ENCODE results near the gene PRXL2B. TPM values are rescaled to one million over a fixed set of nuclear protein-coding genes. Genes with fewer than 3 reads are reported as not detected.
A peak's percentile ranks its signal among the peaks of the same experiment; 100 is the strongest.

PRXL2B gene
- total RNA-seq, 1 donor from 2014 or later, result 10.0 TPM

GRCh38 chr1:2602866-2603520 is 16.4 kb downstream of the PRXL2B start:
- DNase-seq (ENCODE audit: low spot score), result no peak
- H3K36me3 Mint-ChIP-seq, result no peaks in the 10 kb centered on the region

DNA sequence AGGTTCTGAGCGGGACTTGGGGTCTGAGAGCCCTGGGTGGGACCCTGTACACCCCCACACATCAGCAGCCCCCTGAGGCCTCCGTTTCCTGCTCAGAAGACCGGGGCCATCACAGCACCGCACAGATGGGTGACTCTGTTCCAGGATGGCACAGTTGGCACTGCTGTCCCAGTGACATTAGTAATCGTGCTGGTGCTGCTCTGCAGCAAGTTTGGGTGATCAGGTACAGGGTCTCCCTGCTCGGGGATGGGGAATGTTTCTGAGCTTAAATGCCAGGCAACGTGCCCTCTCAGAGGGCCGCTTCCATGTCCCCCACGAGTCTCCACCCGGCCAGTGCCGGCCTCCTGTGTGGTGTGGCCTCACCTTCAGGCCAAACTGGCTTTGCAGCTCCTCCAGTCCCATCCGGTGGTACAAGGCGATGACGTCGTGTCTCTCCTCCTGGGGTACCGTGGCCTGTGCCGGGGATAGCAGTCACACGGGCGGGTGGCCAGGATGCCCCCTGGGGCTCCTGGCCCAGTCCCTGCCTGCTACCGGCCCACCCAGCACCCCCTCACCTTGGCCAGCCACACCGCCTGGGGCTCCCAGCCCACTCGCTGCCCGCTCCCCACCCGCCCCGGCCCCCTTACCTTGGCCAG is 17.1 kb downstream of the PRXL2B start:
- Mint-ChIP-seq H3K4me3 (no peak overlapping the region), H3K27me3 (ENCODE audit: insufficient read depth, low read depth) (peaks cover 8% of the 10 kb centered on the region), H3K4me1 (peaks cover 16% of the 10 kb centered on the region), H3K9me3 (peaks cover 1% of the 10 kb centered on the region), H3K36me3 (no peaks in the 10 kb centered on the region), H3K27ac (no peak overlapping the region)
- Histone ChIP-seq H2AFZ (replicated peaks) (no peak overlapping the region), H3K27me3 (peaks cover 18% of the 10 kb centered on the region), H3K4me1 (no peaks in the 10 kb centered on the region), H4K20me1 (ENCODE audit: low read depth) (no peaks in the 10 kb centered on the region), H3K36me3 (no peaks in the 10 kb centered on the region), H3K79me2 (ENCODE audit: low read depth) (no peaks in the 10 kb centered on the region), H3K27ac (no peak overlapping the region), H3K9me3 (ENCODE audit: low read depth) (no peaks in the 10 kb centered on the region), H3K4me2 (no peak overlapping the region), H3F3A (ENCODE audit: low read depth) (peaks cover 8% of the 10 kb centered on the region), H3K9ac (no peak overlapping the region), H3K4me3 (no peak overlapping the region)
- DNase-seq (ENCODE audit: low spot score), result no peak
- TF ChIP-seq EZH2 (IDR thresholded peaks at IDR 0.05), result no peak
- no peak for TF ChIP-seq EZH2phosphoT487 (IDR thresholded peaks at IDR 0.05)
- TF ChIP-seq, protein P1, sequence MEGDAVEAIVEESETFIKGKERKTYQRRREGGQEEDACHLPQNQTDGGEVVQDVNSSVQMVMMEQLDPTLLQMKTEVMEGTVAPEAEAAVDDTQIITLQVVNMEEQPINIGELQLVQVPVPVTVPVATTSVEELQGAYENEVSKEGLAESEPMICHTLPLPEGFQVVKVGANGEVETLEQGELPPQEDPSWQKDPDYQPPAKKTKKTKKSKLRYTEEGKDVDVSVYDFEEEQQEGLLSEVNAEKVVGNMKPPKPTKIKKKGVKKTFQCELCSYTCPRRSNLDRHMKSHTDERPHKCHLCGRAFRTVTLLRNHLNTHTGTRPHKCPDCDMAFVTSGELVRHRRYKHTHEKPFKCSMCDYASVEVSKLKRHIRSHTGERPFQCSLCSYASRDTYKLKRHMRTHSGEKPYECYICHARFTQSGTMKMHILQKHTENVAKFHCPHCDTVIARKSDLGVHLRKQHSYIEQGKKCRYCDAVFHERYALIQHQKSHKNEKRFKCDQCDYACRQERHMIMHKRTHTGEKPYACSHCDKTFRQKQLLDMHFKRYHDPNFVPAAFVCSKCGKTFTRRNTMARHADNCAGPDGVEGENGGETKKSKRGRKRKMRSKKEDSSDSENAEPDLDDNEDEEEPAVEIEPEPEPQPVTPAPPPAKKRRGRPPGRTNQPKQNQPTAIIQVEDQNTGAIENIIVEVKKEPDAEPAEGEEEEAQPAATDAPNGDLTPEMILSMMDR (IDR thresholded peaks at IDR 0.05), result no peak

More at GRCh38 chr1:2602866-2603520, 16.4 kb downstream of the PRXL2B start:
- peaks cover 3% of the 10 kb centered on the region for H3K9me3 Mint-ChIP-seq
- Histone ChIP-seq H2AFZ (replicated peaks) (no peak overlapping the region), H3K4me3 (no peak overlapping the region), H3K4me1 (no peaks in the 10 kb centered on the region), H4K20me1 (ENCODE audit: low read depth) (no peaks in the 10 kb centered on the region), H3K9ac (no peak overlapping the region), H3F3A (ENCODE audit: low read depth) (peaks cover 1% of the 10 kb centered on the region), H3K9me3 (ENCODE audit: low read depth) (no peaks in the 10 kb centered on the region), H3K36me3 (no peaks in the 10 kb centered on the region), H3K79me2 (ENCODE audit: low read depth) (no peaks in the 10 kb centered on the region), H3K27ac (no peak overlapping the region), H3K27me3 (peaks cover 18% of the 10 kb centered on the region), H3K4me2 (no peak overlapping the region)
- H3K27ac Mint-ChIP-seq, result peak overlapping the region; percentile 89
- no peak overlapping the region for H3K4me3 Mint-ChIP-seq
- H3K27me3 Mint-ChIP-seq (ENCODE audit: insufficient read depth, low read depth), result peaks cover 5% of the 10 kb centered on the region
- TF ChIP-seq, protein P1 (IDR thresholded peaks at IDR 0.05), result no peak
- H3K4me1 Mint-ChIP-seq, result peaks cover 12% of the 10 kb centered on the region

DNA sequence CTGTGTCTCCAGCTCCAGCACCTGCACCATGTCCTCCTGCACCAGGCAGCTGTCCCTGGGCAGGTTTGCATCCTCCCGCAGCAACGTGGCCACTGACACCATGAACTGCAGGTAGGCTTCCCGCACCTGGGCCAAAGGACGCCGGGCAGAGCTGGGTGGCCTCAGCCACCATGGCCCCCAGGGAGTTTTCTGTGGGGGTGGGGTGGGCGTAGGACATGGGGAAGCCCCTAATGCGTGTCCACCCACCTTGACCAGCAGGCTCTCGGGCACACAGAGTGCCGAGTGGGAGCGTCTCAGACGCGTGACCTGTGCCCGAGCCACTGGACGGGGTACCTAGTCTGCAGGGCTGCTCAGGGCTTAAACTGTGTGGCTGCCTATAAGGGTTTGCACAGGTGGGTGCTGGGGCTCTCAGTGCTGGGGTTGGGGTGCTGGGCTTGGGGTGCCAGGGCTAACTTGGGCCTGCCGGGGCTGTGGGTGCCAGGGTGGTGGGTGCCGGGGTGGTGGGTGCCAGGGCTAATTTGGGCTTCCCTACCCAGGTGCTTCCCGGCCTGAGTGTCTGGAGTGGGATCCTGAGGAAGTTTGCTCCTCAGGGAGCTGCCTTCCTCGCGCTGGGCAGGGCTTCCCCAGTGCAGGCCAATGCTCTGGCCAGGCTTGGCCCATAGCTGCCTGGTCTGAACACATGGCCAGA is 17.7 kb downstream of the PRXL2B start:
- no peaks in the 10 kb centered on the region for H4K20me1 ChIP-seq (ENCODE audit: low read depth)
- H3K27me3 ChIP-seq, result peaks cover 18% of the 10 kb centered on the region
- no peaks in the 10 kb centered on the region for H3K4me1 ChIP-seq
- no peaks in the 10 kb centered on the region for H3K36me3 ChIP-seq
- peaks cover 8% of the 10 kb centered on the region for H3F3A ChIP-seq (ENCODE audit: low read depth)
- Mint-ChIP-seq H3K4me3 (no peak overlapping the region), H3K27ac (no peak overlapping the region), H3K36me3 (no peaks in the 10 kb centered on the region), H3K27me3 (ENCODE audit: insufficient read depth, low read depth) (peaks cover 10% of the 10 kb centered on the region), H3K4me1 (peaks cover 16% of the 10 kb centered on the region), H3K9me3 (no peaks in the 10 kb centered on the region)
- H3K27ac ChIP-seq, result no peak overlapping the region
- H3K9ac ChIP-seq, result no peak overlapping the region
- TF ChIP-seq, protein P1 (IDR thresholded peaks at IDR 0.05), result no peak
- TF ChIP-seq EZH2 (IDR thresholded peaks at IDR 0.05) (no peak), EZH2phosphoT487 (IDR thresholded peaks at IDR 0.05) (no peak)
- H3K4me2 ChIP-seq, result no peak overlapping the region
- H3K9me3 ChIP-seq (ENCODE audit: low read depth), result no peaks in the 10 kb centered on the region
- H2AFZ ChIP-seq (replicated peaks), result no peak overlapping the region
- no peak for DNase-seq (ENCODE audit: low spot score)
- H3K79me2 ChIP-seq (ENCODE audit: low read depth), result no peaks in the 10 kb centered on the region
- no peak overlapping the region for H3K4me3 ChIP-seq

Measured in neural progenitor cell (in vitro differentiated cells).